H1 (cell line): Measurements from ENCODE around the gene ARSB. TPM values are rescaled to one million over a fixed set of nuclear protein-coding genes. Genes with fewer than 3 reads are reported as not detected.

Experiments used
- HDAC2 ChIP-seq, 2 experiments: fragments of 300-600 bp in 1 of 2; sonication (generic) in 1 of 2; IDR thresholded peaks; 2 replicates each; pipeline ENCODE4 v1.6.1; 2011 to 2012; ENCODE audit warnings: low read depth in 2 of 2, low read length in 2 of 2, mild to moderate bottlenecking in 2 of 2, moderate library complexity in 2 of 2, borderline replicate concordance in 1 of 2, inconsistent platforms in 1 of 2
- MAX ChIP-seq: IDR thresholded peaks from 2 replicates; pipeline ENCODE4 v1.6.1; 2012; ENCODE audit warnings: inconsistent platforms
- POU5F1 ChIP-seq: IDR thresholded peaks from 2 replicates; pipeline ENCODE4 v1.6.1; 2011; ENCODE audit warnings: low read depth, mild to moderate bottlenecking, low read length, moderate library complexity
- polyA plus RNA-seq, 7 experiments: library from polyadenylated mRNA; depleted of rRNA in 3 of 7; stranded (reverse) in 5 of 7; unstranded in 2 of 7; fragments of >200 nt in 5 of 7; fragments of 200-250 nt in 2 of 7; gene quantifications; 1 replicate in 5 of 7; 2 replicates in 1 of 7; 4 replicates in 1 of 7; pipeline versions ENCODE4 v1.2.1 to v1.2.3, GENCODE V29; 2011 to 2013; ENCODE audit warnings: missing spikeins in 2 of 7, mixed read lengths in 2 of 7
- total RNA-seq: library from RNA; stranded (reverse); fragmentation: NEBNext Ultra II Directional; extraction: Animal tissue kit (Norgen Biotek cat#: 25700); gene quantifications from 2 replicates; pipeline ENCODE4 v1.2.1, GENCODE V29; 2021

The ARSB gene
- total and polyA plus RNA-seq, 2 of the 8 experiments (the other 6 are each of a cell fraction or from before 2014, with no cell fraction given), result 6.4 to 13.9 TPM

GRCh38 chr5:78811121-78811817, 173.8 kb downstream of the ARSB start (continued):
- no peak for TF ChIP-seq MAX
- no peak for TF ChIP-seq HDAC2 (IDR thresholded peaks at IDR 0.05; ENCODE audit: borderline replicate concordance in 1 of 2, low read depth in 2 of 2, low read length in 2 of 2)
- TF ChIP-seq POU5F1, result no peak
- TF ChIP-seq, all 59 proteins: peak for 0
